HG03354 (cell line): ENCODE results near the gene KRTAP24-1.

Source experiments
- ATAC-seq: cut with Tn5 transposase; IDR thresholded peaks from one replicate; pipeline ENCODE4 v1.9.1; 2021; ENCODE audit warnings: mild to moderate bottlenecking; ENCODE audit not compliant: unreplicated experiment, poor library complexity, severe bottlenecking

KRTAP24-1 gene

DNA sequence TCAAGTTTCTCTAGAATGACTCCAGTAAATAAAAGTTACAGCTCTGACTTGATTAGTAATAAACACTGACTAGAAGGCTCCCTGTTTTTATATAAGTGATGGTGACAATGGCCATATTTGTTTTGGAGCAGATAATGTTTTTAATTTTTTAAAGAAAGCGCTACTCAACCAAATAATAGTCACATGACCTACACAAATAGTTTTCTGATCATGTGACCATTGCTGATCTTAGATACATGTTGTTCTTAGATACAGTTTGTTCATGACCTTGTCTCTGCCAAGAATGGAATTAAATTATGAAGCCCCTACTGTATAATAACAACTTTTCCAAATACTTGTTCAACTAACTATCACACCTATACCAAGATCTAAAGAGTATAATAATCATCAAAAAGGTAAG is 44.6 kb downstream of the KRTAP24-1 start:
- ATAC-seq, result no peak

- ATAC-seq, result no peak
These were observed 48.1 kb downstream of the KRTAP24-1 start for GRCh38 chr21:30234643-30235042.

DNA sequence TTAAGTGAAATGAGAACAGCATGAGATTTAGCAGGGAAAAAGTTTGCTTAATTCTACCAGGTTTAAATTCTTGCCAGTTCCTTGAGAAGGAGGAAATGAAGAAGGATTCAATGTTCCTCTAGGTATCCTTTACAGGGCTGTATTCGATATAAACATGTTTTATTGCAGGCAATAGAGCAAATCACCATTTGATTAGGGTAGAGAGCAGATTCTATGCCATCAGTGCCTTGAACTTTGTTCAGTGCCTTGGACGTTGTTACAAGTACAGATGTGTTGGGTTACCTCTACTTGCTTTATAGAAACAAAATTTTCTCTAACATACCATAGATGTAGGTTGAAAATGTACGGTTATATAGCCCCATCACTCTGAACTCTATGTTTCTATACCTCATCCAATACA is 48.7 kb downstream of the KRTAP24-1 start:
- ATAC-seq, result no peak

DNA sequence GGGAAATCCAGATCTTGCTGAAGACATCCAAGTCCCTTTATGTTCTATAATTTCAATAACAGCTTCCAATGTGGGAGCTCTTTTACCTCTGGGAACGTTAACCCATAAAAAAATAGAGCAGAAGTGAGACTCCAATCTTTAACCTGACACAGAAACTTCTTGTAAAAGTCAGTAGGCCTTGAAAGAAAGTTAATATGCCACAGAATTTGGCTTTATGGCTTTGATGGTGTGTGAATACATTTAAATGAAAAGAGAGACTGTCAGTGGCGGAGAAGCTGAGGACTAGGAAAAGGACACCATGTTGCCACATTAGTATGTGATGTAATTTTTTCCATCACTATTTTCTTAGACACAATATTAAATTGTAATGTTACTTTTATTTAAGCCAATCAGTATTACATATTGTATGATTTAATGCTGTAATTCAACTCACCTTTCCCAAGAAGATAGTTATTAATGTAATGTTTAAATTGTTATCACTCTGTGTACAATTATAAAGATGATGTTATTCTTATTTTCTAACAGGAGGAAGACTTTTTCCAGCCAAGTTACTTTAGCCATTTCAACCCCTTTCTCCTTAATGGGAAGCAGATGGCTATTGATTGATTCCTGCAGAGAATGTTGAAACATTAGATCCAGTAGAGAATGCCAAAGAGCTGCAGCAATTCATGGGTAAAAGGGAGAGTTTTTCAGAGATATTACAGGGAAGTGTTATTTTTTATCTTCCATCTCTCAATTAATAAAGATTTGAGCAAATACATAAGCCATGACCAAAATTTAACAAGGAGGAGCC is 49.3 kb downstream of the KRTAP24-1 start:
- no peak for ATAC-seq

- no peak for ATAC-seq
These were observed 50.7 kb downstream of the KRTAP24-1 start for GRCh38 chr21:30232011-30232410.
